Liver (tissue), 9 donors: ENCODE results near the gene SUN3. TPM values are rescaled to one million over a fixed set of nuclear protein-coding genes. Genes with fewer than 3 reads are reported as not detected.

Source experiments
- DNase-seq: peaks from one replicate; pipeline ENCODE4 v3.0.0-alpha.2; 2017; ENCODE audit warnings: low spot score
- H3K27ac ChIP-seq, 2 donors: one replicate each; pipeline ENCODE4 v1.7.0; 2013; ENCODE audit warnings: inconsistent platforms in 2 of 2, low read length in 2 of 2, control low read depth in 1 of 2, low read depth in 1 of 2, mild to moderate bottlenecking in 1 of 2
- H3K27me3 ChIP-seq, 4 donors: one replicate each; pipeline versions ENCODE4 v1.6.1 to v1.7.0; 2013; ENCODE audit warnings: low read length in 3 of 4, inconsistent platforms in 1 of 4, mild to moderate bottlenecking in 1 of 4, moderate library complexity in 1 of 4; ENCODE audit not compliant: control insufficient read depth in 4 of 4, insufficient read depth in 4 of 4
- H3K36me3 ChIP-seq, 4 donors: one replicate each; pipeline versions ENCODE4 v1.6.1 to v1.7.0; 2013; ENCODE audit warnings: low read length in 3 of 4, mild to moderate bottlenecking in 3 of 4, low read depth in 1 of 4, moderate library complexity in 1 of 4; ENCODE audit not compliant: control insufficient read depth in 4 of 4, insufficient read depth in 3 of 4
- H3K4me1 ChIP-seq, 4 donors: one replicate each; pipeline versions ENCODE4 v1.6.1 to v1.7.0; 2013; ENCODE audit warnings: low read length in 3 of 4, mild to moderate bottlenecking in 3 of 4, moderate library complexity in 1 of 4; ENCODE audit not compliant: control insufficient read depth in 4 of 4, insufficient read depth in 4 of 4
- H3K4me3 ChIP-seq, 3 donors: one replicate each; pipeline versions ENCODE4 v1.6.1 to v1.7.0; 2013; ENCODE audit warnings: low read length in 3 of 3, control low read depth in 1 of 3, low read depth in 1 of 3, mild to moderate bottlenecking in 1 of 3
- H3K9ac ChIP-seq, 2 donors: one replicate each; pipeline ENCODE4 v1.7.0; 2013; ENCODE audit warnings: low read length in 2 of 2, mild to moderate bottlenecking in 2 of 2, moderate library complexity in 2 of 2, control low read depth in 1 of 2, low read depth in 1 of 2
- H3K9me3 ChIP-seq, 4 donors: one replicate each; pipeline versions ENCODE4 v1.6.1 to v1.7.0; 2013; ENCODE audit warnings: low read length in 3 of 4; ENCODE audit not compliant: control insufficient read depth in 4 of 4
- ATF3 ChIP-seq: IDR thresholded peaks from 2 replicates; pipeline ENCODE4 v1.6.1; 2016; ENCODE audit warnings: antibody characterized with exemption
- CTCF ChIP-seq: fragments of 150-350 bp; IDR thresholded peaks from 2 replicates; pipeline ENCODE4 v1.5.1; 2017; ENCODE audit warnings: improper control_type of control experiment, low read depth, low read length; ENCODE audit not compliant: missing input control
- EGR1 ChIP-seq, 2 donors: IDR thresholded peaks; 2 replicates each; pipeline ENCODE4 v1.6.1; 2016 to 2018; ENCODE audit warnings: antibody characterized with exemption in 2 of 2, low read depth in 2 of 2
- FOXA1 ChIP-seq: IDR thresholded peaks from 2 replicates; pipeline ENCODE4 v1.6.1; 2016; ENCODE audit warnings: antibody characterized with exemption
- FOXA2 ChIP-seq: IDR thresholded peaks from 2 replicates; pipeline ENCODE4 v1.6.1; 2016; ENCODE audit warnings: antibody characterized with exemption
- GABPA ChIP-seq, 2 donors: IDR thresholded peaks in 1 of 2; conservative IDR thresholded peaks in 1 of 2; 2 replicates each; pipeline ENCODE4 v1.6.1; 2016; ENCODE audit warnings: antibody characterized with exemption in 2 of 2, mild to moderate bottlenecking in 1 of 2, moderate library complexity in 1 of 2
- HNF4A ChIP-seq, 2 donors: conservative IDR thresholded peaks; 2 replicates each; pipeline ENCODE4 v1.6.1; 2016; ENCODE audit warnings: antibody characterized with exemption in 2 of 2, mild to moderate bottlenecking in 2 of 2
- HNF4G ChIP-seq: IDR thresholded peaks from 2 replicates; pipeline ENCODE4 v1.6.1; 2016; ENCODE audit warnings: antibody characterized with exemption
- JUND ChIP-seq, 2 donors: IDR thresholded peaks; 2 replicates each; pipeline ENCODE4 v1.6.1; 2016; ENCODE audit warnings: antibody characterized with exemption in 2 of 2
- MAX ChIP-seq: IDR thresholded peaks from 2 replicates; pipeline ENCODE4 v1.6.1; 2016; ENCODE audit warnings: antibody characterized with exemption
- NR2F2 ChIP-seq: IDR thresholded peaks from 2 replicates; pipeline ENCODE4 v1.6.1; 2016; ENCODE audit warnings: antibody characterized with exemption
- RAD21 ChIP-seq, 2 donors: IDR thresholded peaks; 2 replicates each; pipeline ENCODE4 v1.6.1; 2016; ENCODE audit warnings: antibody characterized with exemption in 2 of 2, mild to moderate bottlenecking in 2 of 2
- REST ChIP-seq: IDR thresholded peaks from 2 replicates; pipeline ENCODE4 v1.6.1; 2016; ENCODE audit warnings: antibody characterized with exemption, mild to moderate bottlenecking
- RXRA ChIP-seq, 2 donors: IDR thresholded peaks; 2 replicates each; pipeline ENCODE4 v1.6.1; 2017 to 2018; ENCODE audit warnings: antibody characterized with exemption in 2 of 2, mild to moderate bottlenecking in 1 of 2
- SP1 ChIP-seq: IDR thresholded peaks from 2 replicates; pipeline ENCODE4 v1.6.1; 2018; ENCODE audit warnings: antibody characterized with exemption, mild to moderate bottlenecking
- TAF1 ChIP-seq: conservative IDR thresholded peaks from 2 replicates; pipeline ENCODE4 v1.6.1; 2016; ENCODE audit warnings: antibody characterized with exemption, mild to moderate bottlenecking
- YY1 ChIP-seq: IDR thresholded peaks from 2 replicates; pipeline ENCODE4 v1.6.1; 2016; ENCODE audit warnings: antibody characterized with exemption, mild to moderate bottlenecking
- ZBTB33 ChIP-seq: IDR thresholded peaks from 2 replicates; pipeline ENCODE4 v1.6.1; 2016; ENCODE audit warnings: antibody characterized with exemption
- WGBS: extraction: QIAGEN DNeasy Blood & Tissue Kit; methylation state at CpG from one replicate; pipeline ENCODE4 v1.1.7; 2013; 5-methylcytosine and 5-hydroxymethylcytosine counted together
- polyA plus RNA-seq, 2 donors: library from polyadenylated mRNA; stranded (reverse) in 1 of 2; unstranded in 1 of 2; fragments of 200-250 nt in 1 of 2; fragments of >200 nt in 1 of 2; fragmentation: Nextera tagmentation in 1 of 2; extraction: Ambion mirVana in 1 of 2; gene quantifications; one replicate each; pipeline versions ENCODE4 v1.2.1 to v1.2.3, GENCODE V29; 2013 to 2015
- total RNA-seq, 2 donors: library from RNA; depleted of rRNA; stranded (reverse); fragments of >200 nt; gene quantifications; one replicate each; pipeline ENCODE4 v1.2.3, GENCODE V29; 2014
- donor health status: healthy.
- donor health status: healthy.
- donor health status: healthy.
- donor health status: healthy.
- donor health status: healthy.

SUN3 gene
- total and polyA plus RNA-seq, 4 donors = not detected

GRCh38 chr7:48058990-48059389, 30.1 kb upstream of the SUN3 start:
- Histone ChIP-seq H3K4me3 (no peak overlapping the region), H3K27ac (no peak overlapping the region), H3K4me1 (no peaks in the 10 kb centered on the region), H3K9me3 (peaks cover 0 to 2% (median 0%) of the 10 kb centered on the region in 4 donors), H3K36me3 (no peaks in the 10 kb centered on the region), H3K27me3 (no peaks in the 10 kb centered on the region), H3K9ac (no peak overlapping the region)
- no peak for DNase-seq
- WGBS = 92% methylated on average over 2 of the region's 2 CpGs
- TF ChIP-seq REST = no peak
- TF ChIP-seq SP1 = no peak
- TF ChIP-seq MAX = no peak
- no peak for TF ChIP-seq JUND (IDR thresholded peaks at IDR 0.05)
- no peak for TF ChIP-seq ATF3
- no peak for TF ChIP-seq FOXA2
- no peak for TF ChIP-seq RAD21 (IDR thresholded peaks at IDR 0.05)
- TF ChIP-seq EGR1 (IDR thresholded peaks at IDR 0.05; ENCODE audit: low read depth in 2 of 2) = no peak
- no peak for TF ChIP-seq HNF4G
- TF ChIP-seq TAF1 = no peak
- no peak for TF ChIP-seq RXRA (IDR thresholded peaks at IDR 0.05)
- TF ChIP-seq CTCF = no peak
- no peak for TF ChIP-seq YY1
- no peak for TF ChIP-seq NR2F2
- no peak for TF ChIP-seq HNF4A (conservative IDR thresholded peaks at IDR 0.05)
- no peak for TF ChIP-seq ZBTB33
- no peak for TF ChIP-seq GABPA (IDR thresholded peaks at IDR 0.05 in 1 of 2, conservative IDR thresholded peaks at IDR 0.05 in 1 of 2)
- TF ChIP-seq FOXA1 = no peak
